Globus pallidus (tissue), 1 donor: ENCODE data around the gene FLOT1.
A peak's percentile ranks its signal among the peaks of the same experiment; 100 is the strongest.
"Not testable (repeated sequence)": the region's sequence is repeated elsewhere in the genome, so short reads cannot be mapped to it uniquely, and the experiment has no call there.

Source experiments
- DNase-seq: peaks from one replicate; pipeline ENCODE4 v3.0.0-alpha.2; 2015; ENCODE audit warnings: low spot score

Gene FLOT1

GRCh38 chr6:30747300-30747687 lies 4.8 kb upstream of the FLOT1 start:
- no peak for DNase-seq

GRCh38 chr6:30744054-30744805 lies 1.7 kb upstream of the FLOT1 start, which contains the start of gene IER3:
Gene IER3, minus strand, starts transcription at chr6:30744547. Its CDS starts 29 bp downstream, at chr6:30744518.
- DNase-seq: peak; percentile 66

GRCh38 chr6:30743099-30744053 lies 889 bp upstream of the FLOT1 start:
- DNase-seq: no peak

- no peak for DNase-seq
Measured at GRCh38 chr6:30741789-30742315, 635 bp downstream of the FLOT1 start.

GRCh38 chr6:30741063-30741779 lies 1.3 kb downstream of the FLOT1 start:
- DNase-seq: no peak

GRCh38 chr6:30740540-30740870 lies 2.0 kb downstream of the FLOT1 start:
- DNase-seq: no peak

- no peak for DNase-seq
Measured at GRCh38 chr6:30738532-30738931, 4.0 kb downstream of the FLOT1 start.

GRCh38 chr6:30735668-30736314 lies 6.7 kb downstream of the FLOT1 start:
- DNase-seq: no peak

- DNase-seq: no peak
Measured at GRCh38 chr6:30732237-30732943, 10.1 kb downstream of the FLOT1 start.

GRCh38 chr6:30730601-30731435 lies 11.7 kb downstream of the FLOT1 start:
- no peak for DNase-seq

GRCh38 chr6:30727920-30728553 lies 14.4 kb downstream of the FLOT1 start:
- no peak for DNase-seq

- no peak for DNase-seq
Measured at GRCh38 chr6:30726506-30727413, 15.7 kb downstream of the FLOT1 start.

- no peak for DNase-seq
Measured at GRCh38 chr6:30725713-30726505, 16.6 kb downstream of the FLOT1 start.

GRCh38 chr6:30724906-30725667 lies 17.4 kb downstream of the FLOT1 start:
- DNase-seq: no peak

- not testable (repeated sequence) for DNase-seq
Measured at GRCh38 chr6:30723843-30724741, 18.4 kb downstream of the FLOT1 start.
